A172 (cell line): ENCODE results near the gene NAA35. TPM values are rescaled to one million over a fixed set of nuclear protein-coding genes. Genes with fewer than 3 reads are reported as not detected.
"Not testable (repeated sequence)": the region's sequence is repeated elsewhere in the genome, so short reads cannot be mapped to it uniquely, and the experiment has no call there.

ENCODE experiments used
- DNase-seq: peaks from one replicate; pipeline ENCODE4 v3.0.0-alpha.2; 2015; ENCODE audit warnings: low spot score
- total RNA-seq: library from RNA; depleted of rRNA; stranded (reverse); fragments of >200 nt; shearing (Covaris generic); gene quantifications from 2 replicates; pipeline ENCODE4 v1.2.3, GENCODE V29; 2014; rRNA removed

Gene NAA35
- 36.6 and 38.7 TPM in 2 replicates for total RNA-seq

DNA sequence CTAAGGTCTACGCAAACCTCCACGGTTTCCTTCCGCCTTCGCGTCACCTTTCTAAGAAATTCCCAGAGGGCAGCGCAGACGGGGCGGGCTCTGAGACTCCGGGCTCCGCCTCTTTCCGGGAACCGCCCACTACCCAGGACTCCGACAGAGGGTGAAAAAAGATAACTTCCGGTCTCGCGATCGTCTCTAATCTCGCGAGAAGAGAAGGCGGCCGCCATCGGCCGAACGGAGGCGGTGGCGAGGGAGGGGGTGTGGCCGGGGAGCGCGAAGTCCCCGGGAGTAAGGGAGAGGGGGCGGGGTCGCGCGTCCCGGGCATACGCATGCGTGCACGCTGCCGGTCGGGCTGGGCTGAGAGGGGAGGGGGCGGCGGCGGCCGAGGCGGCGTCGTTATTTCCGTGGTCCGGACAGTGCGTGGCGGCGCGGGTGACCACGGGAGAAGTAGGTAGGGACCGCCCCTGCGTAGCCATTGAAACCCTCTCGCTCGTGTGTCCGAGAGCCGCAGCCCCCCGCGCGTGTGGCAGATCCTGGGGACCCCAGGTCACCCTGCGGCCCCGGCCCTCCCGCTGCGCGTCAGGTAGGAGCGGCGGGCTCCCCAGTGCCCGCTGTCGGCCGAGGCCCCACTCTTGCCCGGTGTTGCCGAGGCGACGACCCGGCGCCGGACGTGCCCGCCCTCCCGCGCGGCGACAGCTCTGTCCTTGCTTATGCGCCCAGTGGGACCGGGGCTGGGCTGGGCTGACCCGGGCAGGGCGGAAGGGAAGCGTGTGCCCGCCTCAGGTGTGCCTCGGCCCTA lies at the start of gene NAA35:
TSS of gene NAA35 (plus strand) at position 315 of the 790 bp plus-strand sequence. CDS start 1,014 bp downstream, outside the sequence.
- peak; percentile 98 for DNase-seq

GRCh38 chr9:85892401-85892800 lies 48.5 kb upstream of the NAA35 start:
- no peak for DNase-seq

GRCh38 chr9:85895685-85896084 lies 45.3 kb upstream of the NAA35 start:
- no peak for DNase-seq

GRCh38 chr9:85897848-85898247 lies 43.1 kb upstream of the NAA35 start:
- no peak for DNase-seq

DNA sequence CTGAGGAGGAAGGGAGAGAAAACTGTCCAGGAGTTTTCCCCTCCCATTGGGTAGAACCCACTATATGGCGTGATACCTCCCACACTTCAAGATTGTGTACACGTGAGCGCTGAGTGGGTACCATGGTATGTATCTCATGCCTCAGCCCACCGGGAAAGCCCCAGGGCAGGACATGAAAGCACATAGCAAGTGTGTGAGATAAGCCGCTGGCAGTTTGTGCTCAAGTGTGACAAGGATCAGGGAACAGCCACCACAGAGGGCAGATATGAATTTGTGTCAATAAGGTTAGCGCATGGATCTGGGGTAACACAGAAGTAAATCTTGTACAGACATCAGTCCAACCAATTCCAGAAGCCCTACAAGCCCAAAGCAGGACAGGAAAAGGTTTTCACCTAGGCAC lies 42.6 kb upstream of the NAA35 start:
- no peak for DNase-seq

DNA sequence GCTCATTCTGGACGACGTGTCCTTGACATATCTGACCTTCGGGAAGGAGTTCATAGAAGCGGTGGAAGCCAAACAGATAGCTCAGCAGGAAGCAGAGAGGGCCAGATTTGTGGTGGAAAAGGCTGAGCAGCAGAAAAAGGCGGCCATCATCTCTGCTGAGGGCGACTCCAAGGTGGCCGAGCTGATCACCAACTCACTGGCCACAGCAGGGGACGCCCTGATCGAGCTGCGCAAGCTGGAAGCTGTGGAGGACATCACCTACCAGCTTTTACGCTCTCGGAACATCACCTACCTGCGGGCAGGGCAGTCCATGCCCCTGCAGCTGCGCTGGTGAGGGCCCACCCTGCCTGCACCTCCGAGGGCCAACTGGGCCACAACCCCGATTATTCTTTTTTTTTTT lies 41.6 kb upstream of the NAA35 start:
- DNase-seq: no peak

DNA sequence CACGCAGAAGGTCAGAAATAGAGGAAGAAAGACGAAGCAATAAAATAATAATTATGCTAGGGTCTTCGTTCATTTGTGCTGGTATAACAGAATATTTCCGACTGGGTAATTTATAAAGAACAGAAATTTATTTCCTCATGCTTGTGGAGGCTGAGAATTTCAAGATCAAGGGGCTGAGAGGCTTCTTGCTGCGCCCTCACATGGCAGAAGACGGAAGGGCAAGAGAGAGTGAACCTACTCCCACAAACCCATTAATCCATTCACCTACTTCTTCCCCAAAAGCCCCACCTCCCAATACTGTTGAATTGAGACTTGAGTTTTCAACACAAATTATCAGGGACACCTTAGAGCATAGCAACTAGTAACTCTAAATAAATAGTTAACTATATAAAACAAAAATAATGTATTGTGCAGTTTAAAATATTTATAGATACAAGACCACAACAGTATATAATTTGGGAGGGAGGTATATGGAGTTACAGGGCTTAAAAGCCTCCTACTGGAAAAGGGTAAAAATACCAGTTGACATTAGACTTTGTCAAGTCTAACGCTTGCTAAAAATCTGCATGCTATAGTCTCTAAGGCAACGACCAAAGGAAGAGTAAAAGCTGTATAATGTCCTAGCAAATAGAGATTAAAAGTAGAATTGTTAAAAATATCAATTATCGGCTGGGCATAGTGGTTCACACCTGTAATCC lies 40.3 kb upstream of the NAA35 start:
- peak; percentile 35 for DNase-seq

GRCh38 chr9:85904975-85905374 lies 36.0 kb upstream of the NAA35 start:
- DNase-seq: no peak

DNA sequence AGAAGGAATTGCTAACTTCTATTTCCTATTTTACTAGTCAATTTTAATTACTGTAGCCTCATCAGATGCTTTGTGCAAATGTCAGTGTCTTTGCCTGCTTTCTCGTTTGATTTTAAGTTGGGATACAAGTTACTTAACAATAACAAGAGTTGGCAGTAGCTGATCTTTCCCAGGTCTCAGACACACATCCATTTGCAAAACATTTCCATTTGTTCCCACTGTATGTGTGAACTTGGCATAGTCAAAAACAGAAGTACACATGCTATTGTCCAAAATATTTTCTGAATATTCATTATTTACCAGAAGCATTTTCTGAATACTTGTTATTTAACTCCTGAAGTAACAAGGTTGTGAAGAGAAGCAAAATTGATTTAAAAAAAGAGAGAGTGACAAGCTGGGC lies 35.0 kb upstream of the NAA35 start:
- DNase-seq: no peak

DNA sequence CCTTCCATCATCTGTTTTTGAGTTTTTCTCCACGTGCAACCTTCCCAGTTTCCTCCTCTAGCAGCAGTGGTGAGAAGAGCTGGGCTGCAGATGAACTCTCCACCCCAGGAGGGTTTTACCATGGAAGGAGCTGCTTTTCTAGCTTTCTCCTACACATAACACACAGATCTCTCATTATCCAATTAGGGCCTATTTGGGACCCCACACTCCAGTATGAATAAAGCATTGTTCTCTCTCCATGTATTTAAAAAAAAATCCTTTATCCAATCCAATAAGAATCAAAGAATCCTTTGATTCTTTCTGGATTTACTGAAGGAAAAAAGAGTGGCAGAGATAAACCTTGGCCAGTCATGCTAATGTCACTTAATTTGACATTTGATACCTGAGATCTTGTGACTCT lies 31.6 kb upstream of the NAA35 start:
- DNase-seq: no peak

DNA sequence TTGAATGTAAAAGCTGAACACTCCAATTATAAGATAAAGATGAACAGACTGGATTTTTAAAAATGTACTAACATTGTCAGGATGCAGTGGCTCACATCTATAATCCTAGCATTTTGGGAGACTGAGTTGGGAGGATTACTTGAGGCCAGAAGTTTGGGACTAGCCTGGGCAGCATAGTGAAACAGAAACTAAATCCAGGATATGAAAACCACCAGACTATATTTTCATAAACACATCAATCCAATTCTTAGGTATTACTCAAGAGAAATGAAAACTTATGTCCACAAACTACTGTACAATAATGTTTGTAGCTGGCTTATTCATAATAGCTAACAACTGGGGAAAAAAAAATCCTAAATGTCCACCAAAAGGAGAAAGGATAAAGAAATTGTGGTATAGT lies 26.8 kb upstream of the NAA35 start:
- no peak for DNase-seq

GRCh38 chr9:85917756-85918155 lies 23.2 kb upstream of the NAA35 start:
- DNase-seq: no peak

GRCh38 chr9:85925493-85925892 lies 15.5 kb upstream of the NAA35 start:
- no peak for DNase-seq

GRCh38 chr9:85927076-85927475 lies 13.9 kb upstream of the NAA35 start:
- DNase-seq: no peak

GRCh38 chr9:85931495-85931894 lies 9.5 kb upstream of the NAA35 start:
- no peak for DNase-seq

DNA sequence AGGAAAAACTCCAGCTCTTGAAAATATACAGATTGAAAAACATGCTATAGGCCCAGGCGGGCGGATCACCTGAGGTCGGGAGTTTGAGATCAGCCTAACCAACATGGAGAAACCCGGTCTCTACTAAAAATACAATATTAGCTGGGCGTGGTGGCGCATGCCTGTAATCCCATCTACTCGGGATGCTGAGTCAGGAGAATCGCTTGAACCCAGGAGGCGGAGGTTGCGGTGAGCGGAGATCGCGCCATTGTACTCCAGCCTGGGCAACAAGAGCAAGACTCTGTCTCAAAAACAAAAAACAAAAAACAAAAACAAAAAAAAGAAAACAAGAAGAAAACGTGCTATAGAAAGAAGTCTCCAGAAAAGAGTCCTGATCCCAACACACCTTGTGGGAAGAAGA lies 5.0 kb upstream of the NAA35 start:
- DNase-seq: not testable (repeated sequence)

- peak; percentile 43 for DNase-seq
These were observed 593 bp upstream of the NAA35 start for GRCh38 chr9:85940275-85940831.

DNA sequence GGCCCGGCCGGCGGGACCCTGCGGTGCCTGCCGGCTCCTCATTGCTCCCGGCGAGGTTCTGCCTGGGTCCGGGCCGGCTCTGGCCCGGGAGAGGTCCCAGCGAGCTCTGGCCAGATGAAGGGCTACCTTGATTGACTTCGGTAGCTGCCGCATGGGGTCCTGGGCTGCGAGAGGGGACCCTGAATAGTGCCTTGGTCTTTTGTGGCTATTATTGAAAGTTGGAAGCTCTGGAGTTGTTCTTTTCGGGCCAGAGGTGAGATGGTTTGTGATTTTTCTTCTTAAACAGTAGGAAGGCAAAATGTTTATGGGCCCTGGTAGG lies 635 bp downstream of the NAA35 start:
- DNase-seq: no peak

- DNase-seq: no peak
These were observed 1.3 kb downstream of the NAA35 start for GRCh38 chr9:85941966-85942912.

- DNase-seq: no peak
These were observed 2.2 kb downstream of the NAA35 start for GRCh38 chr9:85942913-85943709.

DNA sequence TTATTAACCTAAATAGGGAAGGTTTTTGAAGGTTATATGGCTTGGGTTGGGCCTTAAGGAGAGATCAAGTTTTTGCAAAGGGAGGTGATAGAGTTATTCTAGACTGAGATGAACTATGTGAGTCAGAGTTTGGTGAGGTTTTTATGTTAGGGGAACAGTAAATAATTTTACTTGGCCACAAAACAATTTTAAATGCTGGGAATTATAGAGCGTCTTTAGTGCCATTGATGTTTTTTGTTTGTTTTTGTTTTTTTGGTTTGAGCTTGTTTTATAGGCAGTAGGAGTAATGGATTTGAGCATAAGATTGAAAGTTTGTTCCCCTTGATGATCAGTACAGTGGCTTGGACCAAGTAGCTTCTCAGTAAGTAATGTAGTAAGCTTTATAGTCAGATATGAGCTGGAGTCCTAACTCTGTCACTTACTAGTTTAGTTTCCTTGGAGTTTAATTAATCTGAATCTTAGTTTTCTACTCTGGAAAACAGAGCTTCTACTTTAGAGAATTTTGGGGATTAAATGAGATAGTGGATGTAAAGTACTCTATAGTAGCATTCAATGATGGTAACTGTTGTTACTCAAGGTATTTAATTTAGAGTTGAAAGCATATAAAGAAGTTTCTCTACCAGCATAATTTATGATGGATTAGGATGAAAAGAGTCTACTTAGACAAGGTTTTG lies 2.9 kb downstream of the NAA35 start:
- DNase-seq: no peak
